Lung (tissue), 12 donors: ENCODE data around the gene ADAMTS17. TPM values are rescaled to one million over a fixed set of nuclear protein-coding genes. Genes with fewer than 3 reads are reported as not detected.

Experiments
- ATAC-seq: fragments of 200-7000 bp; cut with Tn5 transposase; one replicate; pipeline ENCODE4 v1.9.1; 2020; ENCODE audit warnings: moderate number of reproducible peaks; ENCODE audit not compliant: insufficient read depth, low FRiP score
- DNase-seq, 3 donors: peaks; one replicate each; pipeline ENCODE4 v3.0.0-alpha.2; 2013 to 2017
- H3K27ac ChIP-seq, 2 donors: one replicate each; pipeline ENCODE4 v1.5.1; 2013; ENCODE audit warnings: mild to moderate bottlenecking in 2 of 2, moderate library complexity in 2 of 2, control low read depth in 1 of 2, inconsistent platforms in 1 of 2, low read depth in 1 of 2, low read length in 1 of 2
- H3K27me3 ChIP-seq, 3 donors: one replicate each; pipeline ENCODE4 v1.5.1; 2013; ENCODE audit warnings: low read length in 2 of 3; ENCODE audit not compliant: control insufficient read depth in 3 of 3, insufficient read depth in 3 of 3
- H3K36me3 ChIP-seq, 4 donors: one replicate each; pipeline ENCODE4 v1.5.1; 2013; ENCODE audit warnings: low read length in 4 of 4, mild to moderate bottlenecking in 1 of 4, moderate library complexity in 1 of 4; ENCODE audit not compliant: control insufficient read depth in 4 of 4, insufficient read depth in 4 of 4
- H3K4me1 ChIP-seq, 5 donors: one replicate each; pipeline ENCODE4 v1.5.1; 2013; ENCODE audit warnings: low read length in 5 of 5, mild to moderate bottlenecking in 2 of 5, moderate library complexity in 1 of 5; ENCODE audit not compliant: control insufficient read depth in 5 of 5, insufficient read depth in 5 of 5
- H3K4me3 ChIP-seq: one replicate; pipeline ENCODE4 v1.5.1; 2013; ENCODE audit warnings: mild to moderate bottlenecking, control low read depth, moderate library complexity
- H3K9ac ChIP-seq, 2 donors: one replicate each; pipeline ENCODE4 v1.5.1; 2013; ENCODE audit warnings: low read length in 2 of 2, control low read depth in 1 of 2; ENCODE audit not compliant: insufficient read depth in 1 of 2
- H3K9me3 ChIP-seq, 4 donors: one replicate each; pipeline ENCODE4 v1.5.1; 2013; ENCODE audit warnings: low read length in 3 of 4, mild to moderate bottlenecking in 1 of 4, moderate library complexity in 1 of 4; ENCODE audit not compliant: control insufficient read depth in 4 of 4, insufficient read depth in 3 of 4
- CTCF ChIP-seq: IDR thresholded peaks from 2 replicates; pipeline ENCODE4 v1.5.1; 2012; ENCODE audit warnings: mild to moderate bottlenecking; ENCODE audit errors: control extremely low read depth, extremely low read depth
- WGBS, 2 donors: extraction: QIAGEN DNeasy Blood & Tissue Kit; methylation state at CpG; one replicate each; pipeline ENCODE4 v1.1.7; 2013; 5-methylcytosine and 5-hydroxymethylcytosine counted together
- polyA plus RNA-seq, 2 donors: library from polyadenylated mRNA; stranded (reverse); fragments of 200-250 nt; gene quantifications; one replicate each; pipeline ENCODE4 v1.2.1, GENCODE V29; 2013
- total RNA-seq, 2 donors: library from RNA; depleted of rRNA in 1 of 2; stranded (reverse); fragments of >200 nt in 1 of 2; gene quantifications; one replicate each; pipeline ENCODE4 v1.2.1, GENCODE V29; 2014 to 2021
- donor health status: control.
- donor health status: control.
- donor health status: Bipolar disorder and iron deficiency.
- donor health status: healthy.
- donor health status: DM: yes; HTN: yes; CAD: no.

ADAMTS17 gene
- total and polyA plus RNA-seq, 4 donors: 0.47 to 6.6 (median 2.2) TPM

DNA sequence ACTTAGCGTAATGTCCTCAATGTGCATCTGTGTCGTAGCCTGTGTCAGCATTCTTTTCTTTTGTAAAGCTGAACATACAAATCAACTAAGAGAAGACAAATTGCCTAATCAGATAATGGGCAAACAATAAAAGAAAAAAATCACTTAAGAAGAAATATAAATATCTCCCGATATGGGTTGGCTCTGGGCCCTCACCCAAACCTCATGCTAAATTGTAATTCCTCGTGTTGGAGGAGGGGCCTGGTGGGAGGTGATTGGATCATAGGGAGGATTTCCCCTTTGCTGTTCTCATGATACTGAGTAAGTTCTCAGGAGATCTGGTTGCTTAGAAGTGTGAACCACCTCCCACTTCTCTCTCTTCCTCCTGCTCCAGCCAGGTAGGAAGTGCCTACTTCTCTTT is 323.6 kb downstream of the ADAMTS17 start:
- 57 to 69% methylated on average over 4 of the region's 4 CpGs for WGBS, 2 donors
- ATAC-seq: no peak

DNA sequence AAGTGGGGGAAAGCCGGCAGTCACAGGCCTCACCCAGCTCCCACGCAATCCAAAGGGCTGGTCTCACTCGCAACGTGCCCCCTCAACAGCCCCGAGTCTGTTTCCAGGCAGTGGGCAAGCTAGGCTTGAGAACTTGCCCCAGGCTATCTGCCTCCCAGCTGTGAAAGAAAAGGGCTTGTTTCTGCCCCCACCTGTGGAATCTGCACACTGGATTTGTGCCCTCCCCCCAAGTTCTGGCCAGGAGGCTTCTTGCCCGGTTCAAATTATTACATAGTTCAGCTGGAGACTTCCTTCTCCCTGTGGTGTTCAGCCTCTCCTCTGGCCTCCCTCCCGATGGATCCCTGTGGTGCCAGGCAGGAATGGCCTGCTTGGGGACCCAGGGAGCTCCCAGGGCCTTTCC is 324.6 kb downstream of the ADAMTS17 start:
- peaks cover 0 to 6% (median 0%) of the 10 kb centered on the region in 4 donors for H3K9me3 ChIP-seq
- no peak overlapping the region for H3K9ac ChIP-seq
- no peaks in the 10 kb centered on the region for H3K36me3 ChIP-seq
- no peak overlapping the region for H3K4me3 ChIP-seq
- ATAC-seq: no peak
- DNase-seq: no peak
- no peak overlapping the region for H3K27ac ChIP-seq
- H3K4me1 ChIP-seq: peaks cover 0 to 14% (median 0%) of the 10 kb centered on the region in 5 donors
- no peak for TF ChIP-seq CTCF
- no peaks in the 10 kb centered on the region for H3K27me3 ChIP-seq
- 91 to 95% methylated on average over 7 of the region's 7 CpGs for WGBS, 2 donors

More for the DNA sequence above, 323.6 kb downstream of the ADAMTS17 start:
- Histone ChIP-seq H3K4me3 (no peak overlapping the region), H3K27ac (no peak overlapping the region), H3K27me3 (no peaks in the 10 kb centered on the region), H3K9ac (no peak overlapping the region), H3K36me3 (no peaks in the 10 kb centered on the region), H3K4me1 (peaks cover 0 to 19% (median 0%) of the 10 kb centered on the region in 5 donors), H3K9me3 (peaks cover 0 to 6% (median 0%) of the 10 kb centered on the region in 4 donors)
- TF ChIP-seq CTCF: no peak
- peak; percentile 47 to 84 (median 67) for DNase-seq

- H3K4me1 ChIP-seq: peaks cover 0 to 9% (median 0%) of the 10 kb centered on the region in 5 donors
- peaks cover 0 to 6% (median 0%) of the 10 kb centered on the region in 4 donors for H3K9me3 ChIP-seq
- 96 to 97% methylated on average over 3 of the region's 3 CpGs for WGBS, 2 donors
- H3K27me3 ChIP-seq: no peaks in the 10 kb centered on the region
- no peaks in the 10 kb centered on the region for H3K36me3 ChIP-seq
- H3K4me3 ChIP-seq: no peak overlapping the region
- DNase-seq (no peak), ATAC-seq (no peak)
- H3K9ac ChIP-seq: no peak overlapping the region
- no peak overlapping the region for H3K27ac ChIP-seq
- TF ChIP-seq CTCF: no peak
Measured at GRCh38 chr15:100016632-100017031, 325.1 kb downstream of the ADAMTS17 start.

DNA sequence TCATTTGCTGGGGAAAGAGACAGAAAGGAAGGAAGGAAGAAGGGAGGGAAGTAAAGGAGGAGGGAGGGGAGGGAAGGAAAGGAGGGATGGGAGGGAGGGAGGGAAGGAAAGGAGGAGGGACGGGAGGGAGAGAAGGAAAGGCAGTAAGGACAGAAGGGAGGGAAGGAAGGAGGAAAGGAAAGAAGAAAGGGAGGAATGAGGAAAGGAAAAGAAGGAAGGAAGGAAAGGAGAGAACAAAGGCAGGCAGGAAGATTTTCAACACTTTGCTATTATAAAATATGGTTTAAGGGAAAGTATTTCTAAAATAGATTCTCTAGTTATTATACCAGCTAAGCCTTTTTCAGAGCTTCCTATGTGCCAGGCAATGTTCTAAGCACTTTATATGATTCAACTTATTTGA is 330.5 kb downstream of the ADAMTS17 start:
- TF ChIP-seq CTCF: no peak
- H3K9ac ChIP-seq: no peak overlapping the region

More for the DNA sequence above, 330.5 kb downstream of the ADAMTS17 start:
- Histone ChIP-seq H3K9me3 (no peaks in the 10 kb centered on the region), H3K4me3 (no peak overlapping the region), H3K27me3 (no peaks in the 10 kb centered on the region), H3K27ac (no peak overlapping the region), H3K4me1 (no peaks in the 10 kb centered on the region), H3K36me3 (no peaks in the 10 kb centered on the region)
- DNase-seq (no peak), ATAC-seq (no peak)
- WGBS, 2 donors: 65 to 87% methylated on average over 1 of the region's 1 CpG
